Osteoblast (primary cell): ENCODE data around the gene GLOD5. TPM values are rescaled to one million over a fixed set of nuclear protein-coding genes. Genes with fewer than 3 reads are reported as not detected.

ENCODE experiments used
- DNase-seq: peaks from one replicate; pipeline ENCODE4 v3.0.0; 2011; ENCODE audit warnings: low spot score, mixed read lengths; ENCODE audit not compliant: insufficient read length; ENCODE audit errors: missing footprints
- H2AFZ ChIP-seq: 2 replicates; pipeline ENCODE4 v1.6.0; 2011; ENCODE audit warnings: mild to moderate bottlenecking, low read length
- H3K27ac ChIP-seq: 2 replicates; pipeline ENCODE4 v1.5.1; 2011; ENCODE audit warnings: mild to moderate bottlenecking, low read depth, low read length, moderate library complexity
- H3K27me3 ChIP-seq: 2 replicates; pipeline ENCODE4 v1.6.0; 2012; ENCODE audit warnings: mild to moderate bottlenecking, control low read depth, inconsistent platforms, low read length, moderate library complexity; ENCODE audit not compliant: insufficient read depth
- H3K36me3 ChIP-seq: 2 replicates; pipeline ENCODE4 v1.5.1; 2011; ENCODE audit warnings: mild to moderate bottlenecking, low read length, control low read depth, moderate library complexity; ENCODE audit not compliant: insufficient read depth
- H3K4me1 ChIP-seq: 2 replicates; pipeline ENCODE4 v1.5.1; 2011; ENCODE audit warnings: mild to moderate bottlenecking, low read length, control low read depth, moderate library complexity; ENCODE audit not compliant: insufficient read depth
- H3K4me2 ChIP-seq: 2 replicates; pipeline ENCODE4 v1.6.0; 2011; ENCODE audit warnings: mild to moderate bottlenecking, low read length; ENCODE audit not compliant: insufficient read depth
- H3K4me3 ChIP-seq: fragments of 200-600 bp; sonication (generic); 3 replicates; pipeline ENCODE4 v1.5.1; 2012; ENCODE audit warnings: mild to moderate bottlenecking, low read length, inconsistent platforms; ENCODE audit not compliant: insufficient read depth
- H3K79me2 ChIP-seq: 2 replicates; pipeline ENCODE4 v1.6.0; 2012; ENCODE audit warnings: mild to moderate bottlenecking, low read length, control low read depth, inconsistent platforms; ENCODE audit not compliant: insufficient read depth
- H3K9me3 ChIP-seq: 2 replicates; pipeline ENCODE4 v1.5.1; 2011; ENCODE audit warnings: low read depth, low read length, control low read depth
- H4K20me1 ChIP-seq: 2 replicates; pipeline ENCODE4 v1.6.0; 2012; ENCODE audit warnings: mild to moderate bottlenecking, low read length, control low read depth; ENCODE audit not compliant: insufficient read depth
- CTCF ChIP-seq: IDR thresholded peaks from 2 replicates; pipeline ENCODE4 v1.5.1; 2011; ENCODE audit warnings: mild to moderate bottlenecking, low read depth, low read length, moderate library complexity; ENCODE audit errors: extremely low read depth
- total RNA-seq: library from RNA; depleted of rRNA; stranded (reverse); fragments of >200 nt; gene quantifications from 2 replicates; pipeline ENCODE4 v1.2.3, GENCODE V29; 2012

The GLOD5 gene
- total RNA-seq, 1 donor: not detected

- Histone ChIP-seq H4K20me1 (no peaks in the 10 kb centered on the region), H3K9me3 (no peaks in the 10 kb centered on the region), H3K27ac (no peak overlapping the region), H3K27me3 (no peaks in the 10 kb centered on the region), H3K4me2 (no peak overlapping the region), H3K4me3 (no peak overlapping the region), H2AFZ (no peak overlapping the region), H3K79me2 (no peaks in the 10 kb centered on the region), H3K4me1 (peaks cover 3% of the 10 kb centered on the region), H3K36me3 (no peaks in the 10 kb centered on the region)
- no peak for TF ChIP-seq CTCF
- no peak for DNase-seq
Observed at GRCh38 chrX:48791063-48791820, 29.7 kb downstream of the GLOD5 start.

- no peaks in the 10 kb centered on the region for H4K20me1 ChIP-seq
- H3K4me1 ChIP-seq: peaks cover 3% of the 10 kb centered on the region
- H3K4me3 ChIP-seq: no peak overlapping the region
- no peak overlapping the region for H3K4me2 ChIP-seq
- H3K27me3 ChIP-seq: no peaks in the 10 kb centered on the region
- H3K9me3 ChIP-seq: no peaks in the 10 kb centered on the region
- no peak for TF ChIP-seq CTCF
- H3K36me3 ChIP-seq: no peaks in the 10 kb centered on the region
- no peak overlapping the region for H2AFZ ChIP-seq
- no peak overlapping the region for H3K27ac ChIP-seq
- no peak for DNase-seq
- no peaks in the 10 kb centered on the region for H3K79me2 ChIP-seq
Observed at GRCh38 chrX:48792219-48792618, 30.7 kb downstream of the GLOD5 start.

GRCh38 chrX:48793935-48794334, 32.4 kb downstream of the GLOD5 start:
- Histone ChIP-seq H3K27ac (no peak overlapping the region), H3K36me3 (no peaks in the 10 kb centered on the region)

More at GRCh38 chrX:48793935-48794334, 32.4 kb downstream of the GLOD5 start:
- Histone ChIP-seq H3K27me3 (no peaks in the 10 kb centered on the region), H3K4me2 (no peak overlapping the region), H2AFZ (no peak overlapping the region), H3K9me3 (no peaks in the 10 kb centered on the region), H3K4me3 (no peak overlapping the region), H3K4me1 (peaks cover 3% of the 10 kb centered on the region), H3K79me2 (no peaks in the 10 kb centered on the region), H4K20me1 (no peaks in the 10 kb centered on the region)
- TF ChIP-seq CTCF: no peak
- no peak for DNase-seq
